HepG2 (cell line): ENCODE data around the gene MMUT. TPM values are rescaled to one million over a fixed set of nuclear protein-coding genes. Genes with fewer than 3 reads are reported as not detected.

Experiments
- AGO2 ChIP-seq: fragments of 200-400 bp; formaldehyde crosslinking; optimal IDR thresholded peaks from 2 replicates; pipeline ENCODE3; 2017; ENCODE audit warnings: mild to moderate bottlenecking, low read depth, low read length, moderate library complexity
- ELF4 ChIP-seq: sonication (generic); formaldehyde crosslinking; IDR thresholded peaks from 2 replicates; pipeline ENCODE4 v1.5.0; 2020; ENCODE audit warnings: missing genetic modification reagents, mild to moderate bottlenecking, moderate library complexity, borderline replicate concordance
- MTA1 ChIP-seq: sonication (generic); formaldehyde crosslinking; IDR thresholded peaks from 2 replicates; pipeline ENCODE4 v1.4.0; 2020; ENCODE audit warnings: missing genetic modification reagents, mild to moderate bottlenecking, borderline replicate concordance
- NFATC3 ChIP-seq: sonication (generic); formaldehyde crosslinking; IDR thresholded peaks from 2 replicates; pipeline ENCODE4 v1.5.1; 2020; ENCODE audit warnings: mild to moderate bottlenecking, missing genetic modification reagents
- PHF21A ChIP-seq: sonication (generic); formaldehyde crosslinking; IDR thresholded peaks from 2 replicates; pipeline ENCODE4 v1.5.0; 2020; ENCODE audit warnings: mild to moderate bottlenecking, missing genetic modification reagents
- SIN3A ChIP-seq: IDR thresholded peaks from 2 replicates; pipeline ENCODE4 v1.6.1; 2011; ENCODE audit warnings: low read depth, mild to moderate bottlenecking, control low read depth, low read length, borderline replicate concordance
- SMAD1 ChIP-seq: sonication (generic); formaldehyde crosslinking; IDR thresholded peaks from 2 replicates; pipeline ENCODE4 v1.4.0; 2020; ENCODE audit warnings: missing genetic modification reagents, low read depth, mild to moderate bottlenecking, borderline replicate concordance
- TRIM22 ChIP-seq: fragments of 450-650 bp; IDR thresholded peaks from 2 replicates; pipeline ENCODE4 v1.6.1; 2017
- TSC22D2 ChIP-seq: sonication (generic); formaldehyde crosslinking; IDR thresholded peaks from 2 replicates; pipeline ENCODE4 v1.5.1; 2020; ENCODE audit warnings: missing genetic modification reagents, mild to moderate bottlenecking, borderline replicate concordance
- ZBTB40 ChIP-seq, 2 experiments: fragments of 450-650 bp in 1 of 2; sonication (generic) in 1 of 2; formaldehyde crosslinking in 1 of 2; IDR thresholded peaks; 2 replicates each; pipeline versions ENCODE4 v1.6.1 to v1.8.0; 2016 to 2022; ENCODE audit warnings: antibody characterized with exemption in 1 of 2, mild to moderate bottlenecking in 1 of 2, missing genetic modification reagents in 1 of 2
- ZMAT3 ChIP-seq: sonication (generic); formaldehyde crosslinking; conservative IDR thresholded peaks from 2 replicates; pipeline ENCODE4 v1.7.0; 2021; ENCODE audit warnings: missing genetic modification reagents
- ZNF101 ChIP-seq: sonication (generic); formaldehyde crosslinking; IDR thresholded peaks from 2 replicates; pipeline ENCODE4 v1.4.0; 2020; ENCODE audit warnings: mild to moderate bottlenecking, low read depth, missing genetic modification reagents, borderline replicate concordance
- ZNF605 ChIP-seq: sonication (generic); formaldehyde crosslinking; IDR thresholded peaks from 2 replicates; pipeline ENCODE4 v1.8.0; 2022; ENCODE audit warnings: mild to moderate bottlenecking, missing genetic modification reagents
- ZNF766 ChIP-seq: sonication (generic); formaldehyde crosslinking; IDR thresholded peaks from 2 replicates; pipeline ENCODE4 v1.5.0; 2020; ENCODE audit warnings: missing genetic modification reagents, borderline replicate concordance
- polyA plus RNA-seq, 8 experiments: library from polyadenylated mRNA; depleted of rRNA in 3 of 8; stranded (reverse) in 7 of 8; unstranded in 1 of 8; fragments of >200 nt; fragmentation: Illumina TruSeq in 4 of 8; extraction: Trizol in 4 of 8; gene quantifications; 2 replicates each; pipeline versions ENCODE4 v1.2.1 to v1.2.3, GENCODE V29; 2011 to 2016; ENCODE audit warnings: low read depth in 4 of 8, missing spikeins in 1 of 8, mixed read lengths in 1 of 8; ENCODE audit not compliant: insufficient read depth in 1 of 8
- total RNA-seq, 5 experiments: library from RNA; depleted of rRNA; stranded (reverse); fragments of >200 nt; fragmentation: Illumina TruSeq; extraction: Trizol; gene quantifications; 2 replicates each; pipeline ENCODE4 v1.2.3, GENCODE V29; 2016; ENCODE audit warnings: low read depth in 1 of 5
- TF ChIP-seq, protein P1 (sequence below): sonication (generic); formaldehyde crosslinking; IDR thresholded peaks from 2 replicates; pipeline ENCODE4 v1.5.1; 2020; ENCODE audit warnings: missing genetic modification reagents, mild to moderate bottlenecking, borderline replicate concordance
- TF ChIP-seq, protein P2 (sequence below): sonication (generic); formaldehyde crosslinking; IDR thresholded peaks from 2 replicates; pipeline ENCODE4 v1.4.0; 2020; ENCODE audit warnings: low read depth, mild to moderate bottlenecking, missing genetic modification reagents

The MMUT gene
- total and polyA plus RNA-seq, 2 of the 13 experiments (the other 11 are each of a cell fraction or from before 2014, with no cell fraction given), result 16.1 to 20.5 TPM

- TF ChIP-seq ZNF766, result peak; percentile 69; the same call in 1 of the 2 replicates
- no peak for TF ChIP-seq TRIM22
- peak; percentile 69; the same call in 1 of the 2 replicates for TF ChIP-seq PHF21A (CRISPR knock-in tag)
- peak; percentile 59; the same call in 1 of the 2 replicates for TF ChIP-seq ELF4 (CRISPR knock-in tag)
- peak; percentile 87 for TF ChIP-seq ZNF605
- TF ChIP-seq NFATC3 (CRISPR knock-in tag), result no peak
- TF ChIP-seq, protein P1, sequence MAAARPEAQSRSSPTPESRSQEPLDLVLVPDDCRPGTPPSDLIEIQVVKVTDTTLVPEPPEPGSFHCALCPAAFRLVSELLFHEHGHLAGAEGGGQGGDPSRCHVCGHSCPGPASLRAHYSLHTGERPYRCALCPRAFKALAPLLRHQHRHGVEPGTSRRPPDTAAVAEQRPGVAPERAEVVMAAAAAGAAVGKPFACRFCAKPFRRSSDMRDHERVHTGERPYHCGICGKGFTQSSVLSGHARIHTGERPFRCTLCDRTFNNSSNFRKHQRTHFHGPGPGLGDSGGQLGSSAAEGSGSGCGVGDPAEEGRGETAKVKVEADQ (CRISPR knock-in tag), result no peak
- no peak for TF ChIP-seq AGO2
- peak; percentile 52; the same call in 1 of the 2 replicates for TF ChIP-seq ZMAT3 (CRISPR knock-in tag)
- peak; percentile 99 for TF ChIP-seq SIN3A
- TF ChIP-seq, protein P2, sequence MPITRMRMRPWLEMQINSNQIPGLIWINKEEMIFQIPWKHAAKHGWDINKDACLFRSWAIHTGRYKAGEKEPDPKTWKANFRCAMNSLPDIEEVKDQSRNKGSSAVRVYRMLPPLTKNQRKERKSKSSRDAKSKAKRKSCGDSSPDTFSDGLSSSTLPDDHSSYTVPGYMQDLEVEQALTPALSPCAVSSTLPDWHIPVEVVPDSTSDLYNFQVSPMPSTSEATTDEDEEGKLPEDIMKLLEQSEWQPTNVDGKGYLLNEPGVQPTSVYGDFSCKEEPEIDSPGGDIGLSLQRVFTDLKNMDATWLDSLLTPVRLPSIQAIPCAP (CRISPR knock-in tag), result 0 out of 2 replicates have a peak, but pooled peaks have one; percentile 41
- peak; percentile 91 for TF ChIP-seq MTA1 (CRISPR knock-in tag)
- TF ChIP-seq ZBTB40 (IDR thresholded peaks at IDR 0.05), result peak; percentile 88
- TF ChIP-seq ZBTB40 (CRISPR knock-in tag; IDR thresholded peaks at IDR 0.05), result peak; percentile 81; the same call in 1 of the 2 replicates
- peak; percentile 87; the same call in 1 of the 2 replicates for TF ChIP-seq SMAD1 (CRISPR knock-in tag)
- TF ChIP-seq ZNF101 (CRISPR knock-in tag), result no peak
- TF ChIP-seq TSC22D2, result no peak
Measured at GRCh38 chr6:49462927-49463611, at the start of gene MMUT, which contains the start of gene CENPQ (continued).
